22Rv1 (cell line): ENCODE measurements around the gene STAP2.

Experiments used
- H3K27ac ChIP-seq: fragments of 450-650 bp; 2 replicates; pipeline ENCODE4 v1.5.1; 2017
- ZFX ChIP-seq: fragments of 450-650 bp; IDR thresholded peaks from 2 replicates; pipeline ENCODE4 v1.6.1; 2017; ENCODE audit warnings: antibody characterized with exemption, borderline replicate concordance
- TF ChIP-seq, protein P1 (sequence below): fragments of 450-650 bp; IDR thresholded peaks from 2 replicates; pipeline ENCODE4 v1.5.1; 2017; ENCODE audit warnings: mild to moderate bottlenecking

STAP2 gene

DNA sequence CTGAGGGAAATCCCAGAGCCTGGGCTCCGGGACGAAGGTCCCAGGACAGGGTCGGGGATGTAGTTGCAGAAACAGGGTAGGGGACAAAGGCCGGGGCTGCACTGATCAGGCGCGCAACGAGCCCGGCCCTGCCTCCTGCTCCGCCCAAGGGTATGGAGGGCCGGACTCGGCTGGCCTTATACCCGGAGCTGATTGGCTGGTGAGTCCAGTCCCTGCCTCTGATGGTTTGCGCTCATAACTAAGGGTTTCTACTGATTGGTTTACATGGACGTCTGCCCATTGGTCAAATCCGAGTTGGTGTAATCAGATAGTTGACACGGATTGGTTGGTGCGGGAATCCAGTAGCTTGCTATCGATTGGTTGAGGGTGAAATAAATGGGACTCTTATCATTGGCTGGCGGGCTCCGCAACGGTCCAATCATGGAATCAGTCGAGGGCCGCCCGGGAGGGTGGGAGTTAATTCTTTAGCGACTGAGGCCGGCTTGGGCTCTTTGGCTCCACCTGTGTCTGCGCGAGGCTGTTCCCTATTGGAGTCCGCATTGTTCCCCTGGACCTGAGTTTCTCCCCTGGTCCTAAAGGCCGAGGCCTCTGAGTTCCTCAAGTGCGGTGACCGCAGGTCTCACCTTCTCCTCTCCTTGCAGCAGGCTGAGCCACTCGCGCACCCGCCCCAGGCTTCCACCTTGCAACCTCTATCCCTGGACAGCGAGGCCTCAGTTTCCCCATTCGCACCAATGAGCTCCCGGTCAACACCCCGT, 4.2 kb upstream of the STAP2 start:
- peak overlapping the region; percentile 95 for H3K27ac ChIP-seq
- no peak for TF ChIP-seq ZFX
- TF ChIP-seq, protein P1, sequence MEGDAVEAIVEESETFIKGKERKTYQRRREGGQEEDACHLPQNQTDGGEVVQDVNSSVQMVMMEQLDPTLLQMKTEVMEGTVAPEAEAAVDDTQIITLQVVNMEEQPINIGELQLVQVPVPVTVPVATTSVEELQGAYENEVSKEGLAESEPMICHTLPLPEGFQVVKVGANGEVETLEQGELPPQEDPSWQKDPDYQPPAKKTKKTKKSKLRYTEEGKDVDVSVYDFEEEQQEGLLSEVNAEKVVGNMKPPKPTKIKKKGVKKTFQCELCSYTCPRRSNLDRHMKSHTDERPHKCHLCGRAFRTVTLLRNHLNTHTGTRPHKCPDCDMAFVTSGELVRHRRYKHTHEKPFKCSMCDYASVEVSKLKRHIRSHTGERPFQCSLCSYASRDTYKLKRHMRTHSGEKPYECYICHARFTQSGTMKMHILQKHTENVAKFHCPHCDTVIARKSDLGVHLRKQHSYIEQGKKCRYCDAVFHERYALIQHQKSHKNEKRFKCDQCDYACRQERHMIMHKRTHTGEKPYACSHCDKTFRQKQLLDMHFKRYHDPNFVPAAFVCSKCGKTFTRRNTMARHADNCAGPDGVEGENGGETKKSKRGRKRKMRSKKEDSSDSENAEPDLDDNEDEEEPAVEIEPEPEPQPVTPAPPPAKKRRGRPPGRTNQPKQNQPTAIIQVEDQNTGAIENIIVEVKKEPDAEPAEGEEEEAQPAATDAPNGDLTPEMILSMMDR = peak; percentile 63

DNA sequence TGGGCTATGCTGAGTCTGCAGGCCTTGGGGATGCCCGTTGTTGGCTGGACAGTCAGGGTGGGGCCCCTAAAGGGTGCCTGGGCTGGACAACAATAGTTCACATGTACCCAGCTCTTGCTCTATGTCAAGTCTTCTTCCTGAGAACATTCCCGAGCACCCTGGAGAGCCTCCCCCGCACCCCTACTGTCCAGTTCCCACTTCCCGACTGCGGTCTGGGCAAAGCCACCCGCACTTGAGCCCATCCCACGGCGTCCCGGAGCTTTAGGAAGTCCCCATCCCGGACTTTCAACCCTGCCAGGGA, 3.6 kb upstream of the STAP2 start:
- peak overlapping the region; percentile 95 for H3K27ac ChIP-seq
- TF ChIP-seq, protein P1 = no peak

DNA sequence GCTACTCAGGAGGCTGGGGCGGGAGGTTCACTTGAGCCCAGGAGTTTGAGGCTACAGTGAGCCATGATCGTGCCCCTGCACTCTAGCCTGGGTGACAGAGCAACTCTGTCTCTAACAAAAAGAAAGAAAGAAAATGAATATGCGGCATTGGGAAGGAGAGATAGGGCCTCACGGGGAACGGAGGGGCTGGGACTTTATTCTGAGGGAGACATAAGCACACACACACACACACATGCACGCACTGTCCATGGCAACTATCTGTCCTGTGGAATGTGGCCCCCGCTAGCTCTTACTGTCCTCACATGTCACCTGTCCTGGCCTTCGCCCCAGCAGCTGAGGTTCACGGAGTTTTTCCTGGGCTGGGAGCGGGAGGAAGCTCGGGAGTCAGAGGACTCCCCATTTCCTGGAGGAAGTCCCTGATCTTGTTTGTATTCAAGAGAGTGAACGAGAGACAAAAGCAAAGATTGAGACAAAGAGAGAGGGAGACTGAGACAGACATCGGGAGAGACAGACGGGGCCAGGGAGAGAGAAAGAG, 654 bp downstream of the STAP2 start:
- peak overlapping the region; percentile 71 for H3K27ac ChIP-seq

DNA sequence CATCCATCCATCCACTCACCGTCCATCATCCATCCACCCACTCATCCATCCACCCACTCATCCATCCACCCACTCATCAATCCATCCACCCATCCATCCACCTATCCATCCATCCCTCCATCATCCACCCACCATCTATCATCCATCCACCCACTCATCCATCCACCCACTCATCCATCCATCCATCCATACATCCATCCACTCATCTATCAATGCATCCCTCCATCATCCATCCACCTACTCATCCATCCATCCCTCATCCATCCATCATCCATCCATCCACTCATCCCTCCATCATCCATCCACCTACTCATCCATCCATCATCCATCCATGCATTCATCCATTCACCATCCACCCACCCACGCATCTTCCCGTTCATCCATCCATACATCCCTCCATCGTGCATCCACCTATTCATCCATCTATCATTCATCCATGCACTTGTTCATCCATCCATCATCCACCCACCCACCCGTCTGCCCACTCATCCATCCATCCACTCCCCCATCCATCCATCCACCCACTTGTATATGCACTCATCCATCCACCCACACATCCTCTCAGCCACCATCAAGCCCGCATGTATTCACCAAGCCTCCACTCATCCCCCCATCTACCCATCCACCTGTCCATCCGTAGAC, 3.6 kb downstream of the STAP2 start:
- no peak overlapping the region for H3K27ac ChIP-seq
- TF ChIP-seq ZFX = no peak
- TF ChIP-seq, protein P1 = no peak

More for the DNA sequence above, 654 bp downstream of the STAP2 start:
- no peak for TF ChIP-seq ZFX
- TF ChIP-seq, protein P1 = no peak

DNA sequence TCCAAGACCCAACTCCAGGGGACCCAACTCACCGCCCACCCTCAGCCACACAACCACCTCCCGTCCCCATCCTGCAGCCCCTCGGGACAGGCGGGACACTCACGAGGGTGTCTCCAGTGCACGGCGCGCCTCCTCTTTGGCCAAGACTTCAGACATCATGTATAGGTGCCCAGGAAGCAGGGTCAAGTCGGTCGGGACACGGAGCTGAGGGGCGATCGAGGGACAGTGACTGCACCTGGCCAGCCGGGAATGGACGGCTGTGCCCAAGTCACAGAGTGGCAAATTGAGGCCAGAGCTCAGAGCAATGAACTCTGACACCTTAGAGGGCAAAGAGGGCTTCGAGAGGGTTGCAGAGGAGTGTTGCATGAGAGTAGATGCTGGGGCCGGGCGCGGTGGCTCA, 8.8 kb downstream of the STAP2 start:
- H3K27ac ChIP-seq = peak overlapping the region; percentile 81; the same call in 1 of the 2 replicates
- TF ChIP-seq, protein P1 = no peak

DNA sequence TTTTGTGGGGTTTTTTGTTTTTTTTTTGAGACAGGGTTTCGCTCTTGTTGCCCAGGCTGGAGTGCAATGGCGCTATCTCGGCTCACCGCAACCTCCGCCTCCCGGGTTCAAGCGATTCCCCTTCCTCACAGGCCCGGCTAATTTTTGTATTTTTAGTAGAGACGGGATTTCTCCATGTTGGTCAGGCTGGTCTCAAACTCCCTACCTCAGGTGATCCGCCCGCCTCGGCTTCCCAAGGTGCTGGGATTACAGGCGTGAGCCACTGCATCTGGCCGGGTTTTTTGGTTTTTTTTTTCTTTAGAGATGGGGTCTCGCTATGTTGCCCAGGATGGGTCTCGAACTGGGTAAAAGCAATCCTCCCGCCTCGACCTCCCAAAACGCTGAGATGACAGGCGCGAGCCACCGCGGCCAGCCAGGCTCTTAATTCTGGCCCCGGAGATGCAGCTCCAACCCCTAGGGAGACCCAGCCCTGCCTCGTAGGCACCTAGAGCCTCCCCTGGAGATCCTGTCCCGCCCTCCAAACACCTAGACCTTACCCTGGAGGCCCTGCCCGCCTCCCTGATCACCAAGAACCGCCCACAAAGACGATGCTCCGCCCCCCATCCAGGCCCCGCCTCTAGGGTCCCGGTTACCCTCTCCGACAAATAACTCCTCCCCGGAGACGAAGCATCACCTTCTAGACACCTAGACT, 9.5 kb downstream of the STAP2 start:
- peak overlapping the region; percentile 81 for H3K27ac ChIP-seq

DNA sequence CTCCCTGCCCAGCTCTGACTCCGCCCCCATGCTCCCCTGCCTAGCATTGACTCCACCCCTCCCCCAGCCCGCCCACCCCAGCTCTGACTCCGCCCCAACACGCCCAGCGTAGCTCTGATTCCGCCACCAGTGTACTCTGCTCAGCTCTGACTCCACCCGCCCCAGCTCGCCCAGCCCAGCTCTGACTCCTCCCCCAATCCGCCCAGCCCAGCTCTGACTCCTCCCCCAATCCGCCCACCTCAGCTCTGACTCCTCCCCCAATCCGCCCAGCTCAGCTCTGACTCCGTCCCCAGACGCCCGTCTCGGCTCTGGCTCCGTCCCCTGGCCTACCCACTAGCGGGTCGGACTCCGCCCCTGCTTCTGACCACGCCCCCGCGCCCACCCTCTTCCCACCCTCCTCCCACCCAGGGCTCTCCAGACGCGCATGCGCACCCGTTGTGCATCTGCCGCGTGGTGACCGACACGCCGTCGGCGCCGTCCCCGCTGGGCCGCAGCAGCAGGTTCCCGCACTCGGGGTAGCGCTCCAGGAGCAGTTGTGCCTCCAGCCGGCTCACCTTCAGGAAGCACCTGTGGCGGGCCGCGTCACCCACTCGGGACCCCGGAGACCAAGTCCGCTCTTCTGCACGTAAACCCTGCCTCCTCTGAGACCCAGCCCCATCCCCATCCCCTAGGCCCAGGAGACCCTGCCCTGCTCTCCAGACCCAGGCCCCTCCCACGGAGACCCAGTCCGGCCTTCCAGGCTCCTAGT, 10.2 kb downstream of the STAP2 start:
- TF ChIP-seq ZFX = no peak
- TF ChIP-seq, protein P1 = no peak

More for the DNA sequence above, 10.2 kb downstream of the STAP2 start:
- peak overlapping the region; percentile 81 for H3K27ac ChIP-seq
